Stimulated activated CD8-positive, alpha-beta memory T cell treated with anti-CD3 and anti-CD28 coated beads, Interleukin-2, amount 100 ng/mL, for 48 hours (primary cell): ENCODE measurements around the gene TPRKB.
"Not testable (repeated sequence)": the region's sequence is repeated elsewhere in the genome, so short reads cannot be mapped to it uniquely, and the experiment has no call there.

Experiments
- DNase-seq, 2 donors: peaks; one replicate each; pipeline ENCODE4 v3.0.0-alpha.2; 2020; ENCODE audit warnings: low read depth in 2 of 2

The TPRKB gene

DNA sequence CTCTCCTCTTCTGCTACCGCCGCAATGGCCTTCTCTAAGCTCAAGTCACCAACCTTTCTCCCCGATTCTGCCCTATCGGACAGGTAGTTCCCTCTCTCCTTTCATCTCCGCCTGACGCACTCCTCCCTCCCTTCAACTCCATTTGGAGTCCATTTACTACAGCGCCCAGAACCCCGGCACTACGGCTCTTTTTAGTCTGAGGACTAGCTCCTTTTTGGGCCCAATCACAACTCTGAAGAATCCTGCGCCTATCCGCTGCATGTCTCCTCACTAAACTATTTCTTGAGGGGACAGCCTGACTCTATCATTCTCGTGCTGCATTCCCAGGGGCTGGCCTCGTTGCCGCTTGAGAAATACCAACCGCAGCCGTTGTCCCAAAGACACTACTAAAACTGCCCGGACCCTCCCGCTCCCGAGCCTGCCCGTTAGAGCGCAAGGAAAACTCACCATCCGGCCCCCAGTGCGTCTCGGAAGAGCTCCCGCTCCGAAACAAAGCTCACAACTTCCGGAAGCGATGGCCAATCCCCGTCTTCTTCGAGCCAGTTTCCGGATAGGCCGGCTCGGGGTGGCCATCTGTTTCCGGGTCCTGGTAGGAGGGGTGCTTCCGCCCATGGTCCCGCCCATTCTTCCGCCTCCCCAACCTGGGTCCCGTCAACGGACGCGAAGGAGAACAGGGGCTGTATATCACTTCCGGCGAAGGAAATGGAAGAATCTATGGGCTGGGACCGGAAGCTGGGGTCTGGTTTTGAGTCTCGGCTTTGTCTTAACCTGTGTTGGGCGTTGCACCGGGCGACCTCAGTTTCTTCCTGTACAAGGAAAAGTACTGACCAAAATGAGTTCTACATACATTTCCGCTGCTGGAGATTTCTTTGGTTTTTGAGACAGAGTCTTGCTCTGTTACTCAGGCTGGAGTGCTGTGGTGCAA lies at the start of gene TPRKB:
Gene TPRKB, minus strand, starts transcription at position 491 of the 925 bp plus-strand sequence. CDS start 2,776 bp downstream, outside the sequence.
- peak; percentile 92 to 93 for DNase-seq

DNA sequence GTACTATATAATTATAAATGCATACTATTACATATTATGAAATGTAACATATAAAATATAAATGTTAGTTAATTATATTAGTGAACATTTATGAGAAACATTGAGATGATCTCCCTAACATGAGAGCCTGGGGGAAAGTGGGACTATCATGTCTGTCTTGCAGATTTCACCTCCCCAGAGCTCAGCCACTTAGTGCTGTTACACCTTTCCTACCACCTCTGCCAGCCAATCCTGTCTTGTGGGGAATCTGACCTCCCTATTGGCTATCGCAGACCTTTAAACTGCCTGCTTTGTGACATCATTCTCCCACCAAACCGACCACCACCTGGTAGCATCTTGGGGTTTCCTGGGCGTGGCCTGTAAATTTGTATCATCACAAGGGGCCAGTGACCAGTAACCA lies 46.7 kb upstream of the TPRKB start, which contains the start of gene C2orf78:
Gene C2orf78, plus strand, starts transcription at position 301 of the 400 bp plus-strand sequence. CDS start 127 bp downstream, outside the sequence.
- DNase-seq, result not testable (repeated sequence)

DNA sequence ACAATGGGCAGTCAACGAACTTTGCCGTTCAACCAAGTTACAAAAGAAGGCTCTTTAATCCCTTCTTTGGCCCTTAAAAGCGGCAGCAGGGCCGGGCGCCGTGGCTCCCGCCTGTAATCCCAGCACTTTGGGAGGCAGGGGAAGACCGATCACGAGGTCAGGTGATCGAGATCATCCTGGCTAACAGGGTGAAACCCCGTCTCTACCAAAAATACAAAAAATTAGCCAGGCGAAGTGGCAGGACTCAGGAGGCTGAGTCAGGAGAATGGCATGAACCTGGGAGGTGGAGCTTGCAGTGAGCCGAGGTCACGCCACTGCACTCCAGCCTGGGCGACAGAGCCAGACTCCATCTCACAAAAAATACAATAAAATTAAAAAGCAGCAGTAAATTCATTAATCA lies 46.3 kb upstream of the TPRKB start:
- not testable (repeated sequence) for DNase-seq

DNA sequence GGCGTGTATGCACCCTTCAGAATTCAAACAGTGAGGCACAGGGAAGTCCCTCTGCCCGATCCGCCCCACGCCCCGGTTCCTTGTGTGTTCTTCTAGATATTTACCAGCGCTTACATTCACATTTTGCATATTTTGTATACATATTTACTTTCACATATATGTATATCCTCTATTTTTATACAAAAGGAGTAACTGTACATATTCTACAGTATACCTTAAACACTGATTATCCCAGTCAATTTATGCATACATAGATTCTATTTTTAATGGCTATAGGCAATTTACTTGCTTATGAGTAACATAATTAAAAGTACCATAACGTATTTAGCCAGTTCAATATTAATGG lies 43.1 kb upstream of the TPRKB start:
- DNase-seq, result no peak

DNA sequence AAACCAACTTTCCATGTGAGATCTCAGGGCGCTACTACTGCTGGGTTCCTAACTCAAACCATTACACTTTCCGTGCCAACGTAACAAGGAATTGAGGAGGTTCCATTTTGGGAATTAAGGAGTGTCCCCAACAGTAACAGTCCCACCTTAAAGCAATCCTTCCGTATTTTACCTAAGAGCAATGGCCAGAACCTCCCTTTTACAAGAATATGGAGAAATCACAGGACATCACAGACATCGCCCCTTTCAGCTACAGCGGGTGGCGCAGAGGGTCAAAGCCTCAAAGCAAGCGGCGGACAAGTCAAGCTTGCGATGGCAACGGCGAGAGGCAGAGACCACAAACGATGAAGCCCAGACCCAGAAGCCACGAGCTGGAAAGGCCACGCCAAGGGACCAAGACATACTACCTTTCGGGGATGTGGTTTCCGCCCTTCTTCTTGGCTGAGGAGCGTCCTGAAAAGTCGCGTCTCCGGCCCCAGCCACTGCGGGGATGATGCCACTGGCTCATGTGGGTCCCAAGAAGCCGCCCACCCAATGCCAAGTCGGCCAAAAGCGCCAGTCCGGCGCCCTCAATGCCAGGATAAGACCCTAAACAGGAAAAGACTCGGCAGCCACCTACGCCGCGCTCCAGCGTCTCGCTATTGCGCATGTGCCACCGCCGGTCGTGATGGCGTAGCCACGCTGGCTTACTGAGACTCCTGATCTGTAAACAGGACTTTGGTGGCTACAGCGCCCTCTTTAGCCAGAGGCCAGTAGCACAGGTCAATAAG lies 42.5 kb upstream of the TPRKB start, which contains the start of gene DUSP11:
Gene DUSP11, minus strand, starts transcription at position 637 of the 770 bp plus-strand sequence. Its CDS starts 129 bp downstream, at position 508.
- DNase-seq, result peak; percentile 92 to 94

DNA sequence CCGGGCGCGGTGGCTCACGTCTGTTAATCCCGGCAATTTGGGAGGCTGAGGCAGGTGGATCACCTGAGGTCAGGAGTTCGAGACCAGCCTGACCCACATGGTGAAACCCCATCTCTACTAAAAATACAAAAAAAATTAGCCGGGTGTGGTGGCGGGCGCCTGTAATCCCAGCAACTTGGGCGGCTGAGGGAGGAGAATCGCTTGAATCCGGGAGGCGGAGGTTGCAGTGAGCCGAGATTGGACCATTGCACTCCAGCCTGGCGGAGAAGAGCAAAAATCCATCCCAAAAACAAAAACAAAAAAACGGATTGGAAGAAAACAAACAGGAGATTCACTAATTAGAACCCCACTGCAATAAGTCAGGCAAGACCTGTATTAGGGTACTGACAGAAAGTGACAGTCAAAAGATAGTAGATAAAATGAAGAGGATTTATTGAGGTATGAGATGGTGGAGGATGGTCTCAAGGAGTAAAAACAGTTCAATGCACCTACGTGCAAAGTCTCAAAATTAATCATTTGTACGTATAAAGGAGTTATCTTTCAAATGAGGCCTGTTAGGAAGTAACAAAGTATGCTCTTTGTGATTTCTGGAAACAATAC lies 41.8 kb upstream of the TPRKB start:
- DNase-seq, result not testable (repeated sequence)

DNA sequence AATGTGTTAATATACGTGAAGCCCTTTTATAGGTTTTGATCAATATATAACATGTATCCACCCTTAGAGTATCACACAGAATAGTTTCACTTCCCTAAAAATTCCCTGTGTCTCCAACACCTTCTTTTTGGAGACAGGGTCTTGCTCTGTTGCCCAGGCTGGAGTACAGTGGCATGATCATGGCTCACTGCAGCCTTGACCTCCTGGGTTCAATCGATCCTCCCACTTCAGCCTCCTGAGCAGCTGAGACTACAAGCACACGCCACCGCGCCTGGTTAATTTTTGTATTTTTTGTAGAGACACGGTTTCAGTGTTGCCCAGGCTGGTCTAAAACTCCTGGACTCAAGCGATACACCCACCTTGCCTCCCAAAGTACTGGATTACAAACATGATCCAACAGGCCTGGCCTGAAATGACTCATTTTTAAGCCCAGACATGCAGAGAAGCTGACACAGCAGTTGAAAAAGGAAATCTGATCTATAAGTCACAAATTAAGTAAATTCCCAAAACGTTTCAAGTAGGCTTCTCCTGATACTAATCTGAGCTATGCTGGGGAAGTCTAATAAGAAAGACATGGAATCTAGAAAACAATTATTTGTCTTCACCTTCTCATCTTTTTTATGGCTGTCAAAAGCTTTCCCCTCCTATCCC lies 39.8 kb upstream of the TPRKB start:
- no peak for DNase-seq

DNA sequence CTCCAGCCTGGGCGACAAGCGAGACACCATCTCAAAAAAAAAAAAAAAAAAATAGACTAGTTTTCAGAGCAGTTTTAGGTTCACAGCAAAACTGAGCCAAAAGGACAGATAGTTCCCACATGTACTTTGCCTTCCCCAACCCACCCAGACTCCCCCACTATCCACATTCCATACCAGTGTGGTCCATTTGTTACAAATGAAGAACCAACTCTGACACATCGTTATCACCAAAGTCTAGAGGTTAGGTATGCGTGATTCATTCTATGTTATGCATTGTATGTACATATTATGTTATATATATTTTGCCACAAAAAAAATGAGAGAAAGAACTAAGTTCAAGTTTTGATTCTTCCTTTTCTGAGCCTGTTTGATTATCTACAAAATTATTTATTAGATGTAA lies 39.2 kb upstream of the TPRKB start:
- no peak for DNase-seq

DNA sequence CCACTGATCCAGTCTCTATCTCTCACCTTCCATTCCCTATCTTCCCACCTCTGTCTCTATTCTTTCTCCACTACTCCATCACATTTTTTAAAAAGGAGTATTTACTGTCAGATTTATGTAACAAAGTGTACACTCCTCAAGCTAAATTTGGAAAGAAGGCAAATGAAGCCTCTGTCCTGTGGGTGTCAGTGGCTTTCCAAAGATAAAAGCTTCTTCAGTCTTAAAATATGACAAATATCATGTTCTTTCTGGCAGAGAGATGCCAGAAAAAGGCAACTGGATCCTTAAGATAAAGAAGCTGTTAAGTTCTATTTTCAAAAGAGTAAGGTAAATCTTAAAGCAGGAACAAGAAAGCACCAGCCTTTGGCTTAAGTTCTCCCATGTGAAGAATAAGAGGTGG lies 35.7 kb upstream of the TPRKB start:
- DNase-seq, result no peak

DNA sequence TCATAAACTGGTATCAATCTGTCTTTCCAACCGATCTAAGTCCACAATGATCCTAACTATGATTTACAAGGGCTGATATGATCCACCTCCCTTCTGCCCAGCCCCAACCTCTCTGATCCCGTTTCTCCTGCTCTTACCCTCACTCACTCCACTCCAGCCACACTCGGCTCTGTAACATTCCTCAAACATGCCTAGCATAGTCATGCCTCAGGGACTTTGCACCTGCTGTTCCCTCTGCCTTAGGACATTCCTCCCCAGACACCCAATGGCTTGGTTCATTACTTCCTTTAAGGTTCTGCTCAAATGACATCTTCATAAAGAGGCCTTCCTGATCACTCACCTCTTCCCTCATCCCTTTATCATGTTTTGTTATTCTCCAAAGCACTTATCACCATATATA lies 33.6 kb upstream of the TPRKB start:
- no peak for DNase-seq

DNA sequence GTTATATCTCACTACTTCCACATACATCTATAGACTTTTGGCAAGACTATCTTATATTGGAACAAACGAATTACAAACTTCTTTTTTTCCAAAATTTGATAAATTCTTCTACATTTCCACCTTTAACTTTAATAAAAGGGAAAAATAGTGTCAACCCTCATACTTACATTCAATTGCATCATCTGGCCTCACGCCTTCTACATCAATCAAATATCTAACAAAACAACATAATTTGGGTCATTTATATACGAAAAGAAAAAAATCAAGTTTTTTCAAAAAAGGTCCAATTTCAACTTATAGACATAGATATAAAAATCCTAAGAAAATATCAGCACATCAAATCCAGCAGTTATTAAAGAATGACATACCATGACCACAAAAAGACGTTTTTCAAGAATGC lies 29.8 kb upstream of the TPRKB start:
- DNase-seq, result no peak

DNA sequence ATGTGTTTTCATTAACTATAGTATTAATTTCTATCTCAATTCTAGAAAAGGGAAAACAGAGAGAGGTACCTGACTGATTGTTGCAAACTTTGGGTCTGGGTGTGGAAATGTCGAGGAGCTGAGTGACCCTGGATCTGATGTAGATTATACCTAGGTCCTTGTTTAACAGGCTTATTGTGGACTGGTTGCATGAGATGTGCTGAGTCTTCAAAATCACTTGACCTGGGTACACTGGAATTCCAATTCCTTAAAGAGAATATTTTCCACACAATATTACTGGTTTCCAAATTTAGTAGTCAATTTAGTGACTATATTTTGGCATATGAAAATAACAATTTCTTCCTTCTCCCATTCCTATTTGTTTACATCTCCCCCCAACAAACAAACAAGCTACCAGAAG lies 29.2 kb upstream of the TPRKB start:
- DNase-seq, result no peak

DNA sequence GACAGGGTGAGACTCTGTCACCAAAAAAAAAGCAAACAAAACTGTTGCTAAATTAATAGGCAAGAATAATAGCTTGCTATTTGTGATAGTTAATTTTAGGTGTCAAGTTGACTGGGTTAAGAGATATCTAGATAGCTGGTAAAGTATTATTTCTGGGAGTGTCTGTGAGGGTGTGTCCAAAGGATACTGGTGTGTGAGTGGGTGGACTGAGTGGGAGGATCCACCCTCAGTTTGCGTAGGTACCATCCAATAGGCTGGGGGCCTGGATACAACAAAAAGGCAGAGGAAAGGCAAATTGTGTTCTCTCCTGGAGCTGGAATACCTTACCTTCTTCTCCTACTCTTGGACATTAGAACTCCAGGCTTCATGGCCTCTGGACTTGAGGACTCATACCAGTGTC lies 27.8 kb upstream of the TPRKB start:
- DNase-seq, result no peak

DNA sequence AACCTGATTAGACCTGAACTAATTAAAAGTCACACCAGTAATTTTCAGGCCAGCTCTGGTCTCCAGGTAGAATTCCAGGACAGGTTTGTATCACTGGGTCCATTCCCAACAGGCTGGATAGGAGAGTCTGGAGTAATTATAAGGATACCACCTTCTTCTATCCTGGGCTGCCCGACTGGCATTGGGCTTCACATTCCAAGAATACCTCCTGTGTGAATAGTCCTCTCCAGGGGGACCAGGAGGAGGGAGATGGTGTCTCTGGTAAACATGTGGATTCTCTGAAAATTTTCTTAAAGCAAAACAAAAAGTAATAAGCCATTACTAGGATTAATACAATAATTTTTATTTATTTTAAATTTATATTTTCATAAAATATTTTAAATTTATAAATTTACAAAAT lies 25.4 kb upstream of the TPRKB start:
- no peak for DNase-seq

DNA sequence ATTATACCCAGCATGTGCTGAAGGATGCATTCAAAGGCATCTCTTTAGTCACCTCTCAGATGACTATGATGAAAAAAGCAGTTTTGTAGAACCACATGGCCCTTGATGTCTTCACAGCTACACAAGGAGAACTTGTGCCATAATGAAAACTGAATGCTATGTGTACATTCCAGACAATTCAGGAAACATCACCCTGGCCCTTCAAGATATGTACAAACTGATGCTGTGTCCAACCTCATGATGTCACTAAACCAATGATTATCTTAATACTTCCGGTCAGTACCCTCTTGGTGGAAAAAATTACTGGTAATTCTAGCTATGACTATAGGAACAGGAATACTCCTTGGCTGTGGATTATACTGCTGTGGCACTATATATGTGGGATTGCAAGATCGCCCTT lies 22.8 kb upstream of the TPRKB start:
- no peak for DNase-seq

DNA sequence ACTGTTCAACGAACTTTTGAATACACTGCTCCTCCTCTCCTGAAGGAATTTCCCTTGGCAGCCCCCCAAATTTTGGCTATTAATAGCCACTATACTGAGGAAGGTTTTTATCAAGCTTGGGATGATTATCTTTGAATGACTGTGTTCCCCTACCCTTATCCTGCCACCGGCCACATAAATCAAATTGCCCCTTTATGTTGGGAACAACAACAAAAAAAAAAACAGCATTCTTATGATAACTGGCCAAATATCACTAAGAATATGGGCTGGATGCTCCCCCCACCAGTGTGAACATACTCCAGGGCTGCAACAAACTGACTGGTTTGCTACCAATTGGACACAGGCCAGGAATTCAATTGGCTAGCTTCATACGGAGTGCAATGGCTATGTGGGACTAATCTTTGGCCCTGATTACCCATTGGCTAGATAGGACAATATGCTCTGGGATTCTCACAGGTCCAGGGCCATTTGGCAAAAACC lies 22.2 kb upstream of the TPRKB start:
- no peak for DNase-seq

DNA sequence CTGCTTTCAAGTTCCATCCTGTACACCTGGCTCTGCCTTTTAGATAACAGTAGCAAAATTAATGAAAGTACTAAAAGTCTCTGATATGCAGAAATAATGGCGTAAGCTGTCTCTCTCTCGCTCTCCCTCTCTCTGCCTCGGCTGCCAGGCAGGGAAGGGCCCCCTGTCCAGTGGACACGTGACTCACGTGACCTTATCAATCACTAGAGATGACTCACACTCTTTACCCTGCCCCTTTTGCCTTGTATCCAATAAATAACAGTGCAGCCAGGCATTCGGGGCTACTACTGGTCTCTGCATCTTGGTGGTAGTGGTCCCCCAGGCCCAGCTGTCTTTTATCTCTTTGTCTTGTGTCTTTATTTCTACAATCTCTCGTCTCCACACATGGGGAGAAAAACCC lies 17.2 kb upstream of the TPRKB start:
- not testable (repeated sequence) for DNase-seq

DNA sequence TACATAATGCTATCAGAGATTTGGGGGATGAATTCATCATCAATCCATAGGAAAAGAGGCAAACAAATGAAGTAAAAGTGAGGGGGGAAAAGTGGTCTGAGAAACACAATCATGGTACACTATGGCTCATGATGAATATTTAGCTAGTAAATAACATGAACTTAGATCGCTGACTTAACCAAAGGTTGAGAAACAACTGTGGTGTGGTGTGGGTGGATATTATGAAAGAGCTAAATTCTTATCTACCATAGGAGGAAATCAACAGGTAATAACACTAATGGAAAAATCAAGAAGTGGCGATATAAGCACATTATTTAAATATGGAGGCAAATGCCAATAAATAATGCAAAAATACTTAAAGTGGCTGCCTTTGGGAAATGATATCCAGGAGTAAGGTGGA lies 12.2 kb upstream of the TPRKB start:
- no peak for DNase-seq

DNA sequence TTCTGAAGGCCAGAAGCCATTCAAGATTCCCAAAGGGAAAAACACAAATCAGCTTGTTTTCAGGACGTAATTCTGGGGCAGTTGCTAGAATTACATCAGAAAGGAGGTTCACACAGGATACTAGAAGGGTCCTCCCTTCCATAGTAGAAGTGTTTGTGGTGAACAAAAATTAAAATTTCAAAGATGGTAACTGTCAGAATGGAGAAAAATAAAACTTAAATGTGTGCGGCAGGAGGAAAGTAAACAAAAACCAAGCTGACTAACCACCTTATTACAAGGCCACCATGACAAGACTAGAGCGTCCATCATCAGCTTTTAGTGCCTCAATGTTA lies 9.7 kb upstream of the TPRKB start:
- DNase-seq, result no peak

DNA sequence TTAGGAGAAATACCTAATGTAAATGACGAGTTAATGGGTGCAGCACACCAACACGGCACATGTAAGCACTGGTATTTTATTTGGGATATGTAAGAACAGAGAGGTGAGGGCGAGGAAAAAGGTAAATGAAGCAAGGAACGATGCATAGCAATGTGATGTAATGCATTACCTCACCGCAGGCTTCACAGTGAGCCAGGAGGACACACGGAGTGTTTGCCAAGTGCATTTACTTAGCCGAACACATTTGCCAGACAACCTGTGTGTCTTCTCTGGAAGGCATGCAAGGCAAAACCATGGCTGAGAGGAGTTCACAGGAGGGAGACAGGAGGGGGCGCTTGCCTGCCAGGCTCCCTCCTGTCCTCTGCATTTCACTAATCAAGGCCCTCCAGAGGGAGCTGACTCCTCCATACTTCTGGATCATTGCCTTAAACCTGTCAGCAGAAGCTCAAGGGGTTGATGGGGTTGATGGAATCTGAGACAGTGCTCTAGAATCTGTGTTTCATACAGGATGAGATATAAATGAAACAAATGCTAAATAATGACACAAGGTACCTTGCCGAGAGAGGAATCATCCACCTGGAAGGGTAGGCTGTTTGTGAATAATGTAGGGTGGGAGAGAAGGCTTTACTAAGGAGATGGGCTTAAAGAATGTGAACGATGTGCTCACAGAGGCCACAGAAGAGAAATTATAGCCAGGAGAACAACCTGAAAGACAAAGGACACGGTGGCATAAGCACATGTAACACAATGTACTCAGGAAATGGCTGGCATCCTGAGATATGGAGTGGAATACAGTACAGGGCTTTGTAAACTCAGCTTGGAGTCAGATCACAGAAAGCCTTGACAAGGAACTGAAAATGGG lies 9.1 kb upstream of the TPRKB start:
- DNase-seq, result no peak

DNA sequence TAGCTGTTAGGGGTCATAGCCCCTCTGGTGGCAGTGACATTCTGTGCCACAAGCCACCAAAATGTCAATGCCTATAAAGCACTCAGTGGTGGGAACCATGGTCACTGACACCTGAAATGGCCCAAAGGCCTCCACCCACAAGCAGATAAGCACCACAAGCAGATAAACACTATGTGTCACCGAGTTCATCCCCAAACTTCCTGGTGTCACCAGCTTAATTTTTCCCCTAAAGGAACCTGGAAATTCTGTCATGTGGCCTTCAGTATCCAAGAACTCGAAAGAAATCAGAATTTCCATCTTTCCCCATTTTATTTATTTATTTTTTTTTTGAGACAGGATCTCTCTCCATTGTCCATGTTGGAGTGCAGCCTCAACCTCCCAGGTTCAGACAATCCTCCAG lies 3.6 kb upstream of the TPRKB start:
- DNase-seq, result no peak
